Ishikawa (cell line): ENCODE measurements around the gene GTPBP10.

Experiments
- CEBPB ChIP-seq: IDR thresholded peaks from 2 replicates; pipeline ENCODE4 v1.6.1; 2012
- CREB1 ChIP-seq: IDR thresholded peaks from 2 replicates; pipeline ENCODE4 v1.6.1; 2012; ENCODE audit warnings: low read depth
- EGR1 ChIP-seq: IDR thresholded peaks from 2 replicates; pipeline ENCODE4 v1.6.1; 2012
- EP300 ChIP-seq: IDR thresholded peaks from 2 replicates; pipeline ENCODE4 v1.6.1; 2012; ENCODE audit warnings: borderline replicate concordance
- FOXM1 ChIP-seq: IDR thresholded peaks from 2 replicates; pipeline ENCODE4 v1.6.1; 2012; ENCODE audit warnings: low read depth, borderline replicate concordance
- NFIC ChIP-seq: IDR thresholded peaks from 2 replicates; pipeline ENCODE4 v1.6.1; 2012
- RAD21 ChIP-seq: IDR thresholded peaks from 2 replicates; pipeline ENCODE4 v1.6.1; 2012; ENCODE audit warnings: low read depth
- TAF1 ChIP-seq: IDR thresholded peaks from 2 replicates; pipeline ENCODE4 v1.6.1; 2012; ENCODE audit warnings: low read depth, mild to moderate bottlenecking
- TEAD4 ChIP-seq: IDR thresholded peaks from 2 replicates; pipeline ENCODE4 v1.6.1; 2012
- YY1 ChIP-seq: IDR thresholded peaks from 2 replicates; pipeline ENCODE4 v1.6.1; 2012; ENCODE audit warnings: low read depth
- ZBTB7A ChIP-seq: IDR thresholded peaks from 2 replicates; pipeline ENCODE4 v1.6.1; 2012; ENCODE audit warnings: low read depth
- TF ChIP-seq, protein P1 (sequence below): IDR thresholded peaks from 2 replicates; pipeline ENCODE4 v1.6.1; 2012
- TF ChIP-seq, protein P2 (sequence below): IDR thresholded peaks from 2 replicates; pipeline ENCODE4 v1.6.1; 2012
- TF ChIP-seq, protein P3 (sequence below): IDR thresholded peaks from 2 replicates; pipeline ENCODE4 v1.6.1; 2012; ENCODE audit warnings: low read depth, mild to moderate bottlenecking

DNA sequence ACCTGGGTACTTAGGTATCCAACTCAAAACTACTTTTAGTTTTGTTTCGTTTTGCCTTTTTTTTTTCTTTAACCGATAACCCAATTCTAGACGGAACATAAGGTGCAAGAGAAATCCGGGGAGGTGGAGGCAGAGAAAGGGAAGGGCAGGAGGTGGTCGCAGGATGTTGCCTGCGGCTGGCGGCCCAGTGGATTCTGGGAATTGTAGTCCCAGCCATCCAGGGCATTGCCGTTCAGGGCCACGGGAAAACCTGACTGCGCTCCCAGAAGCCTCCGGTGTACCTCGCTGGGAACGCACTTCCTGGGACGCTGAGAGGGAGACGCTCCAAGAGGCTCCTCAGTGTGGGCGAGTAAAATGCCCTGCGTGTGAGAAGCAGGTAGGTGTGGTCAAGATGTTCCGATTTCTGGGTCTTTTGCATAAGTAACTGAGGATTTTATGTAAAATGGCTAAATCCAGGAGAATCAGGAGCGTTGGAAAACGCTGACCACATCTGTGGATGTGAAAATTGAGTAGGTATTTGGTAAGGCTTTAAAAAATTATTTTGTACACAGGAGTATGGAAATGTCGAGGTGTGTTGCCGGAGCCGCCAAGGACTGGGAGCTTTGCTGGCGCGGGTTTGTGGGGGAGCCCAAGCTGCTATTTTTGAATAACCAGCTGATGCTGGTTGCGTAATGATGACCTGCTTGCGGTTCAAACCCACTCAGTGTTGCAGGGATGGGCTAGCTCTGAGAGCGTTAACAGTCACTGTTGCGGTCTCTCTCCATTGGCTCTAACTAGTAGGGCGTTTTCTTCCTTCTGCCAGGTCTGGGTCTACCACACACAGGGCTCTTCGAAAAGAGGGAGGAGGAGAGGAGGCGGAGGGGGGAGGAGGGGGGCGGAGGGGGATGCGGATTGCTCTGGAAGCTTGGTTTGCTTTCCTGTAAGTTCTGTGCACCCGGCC is 56.9 kb downstream of the GTPBP10 start, which contains the start of gene CLDN12:
- TF ChIP-seq TAF1 (peak; percentile 75), EP300 (no peak; the same call in 1 of the 2 replicates), NFIC (0 out of 2 replicates have a peak, but pooled peaks have one; percentile 14), TEAD4 (peak; percentile 19; the same call in 1 of the 2 replicates), CEBPB (peak; percentile 96), RAD21 (no peak), CREB1 (peak; percentile 37), YY1 (no peak), EGR1 (peak; percentile 33), ZBTB7A (0 out of 2 replicates have a peak, but pooled peaks have one; percentile 45), FOXM1 (peak; percentile 53; the same call in 1 of the 2 replicates)
- TF ChIP-seq, protein P1, sequence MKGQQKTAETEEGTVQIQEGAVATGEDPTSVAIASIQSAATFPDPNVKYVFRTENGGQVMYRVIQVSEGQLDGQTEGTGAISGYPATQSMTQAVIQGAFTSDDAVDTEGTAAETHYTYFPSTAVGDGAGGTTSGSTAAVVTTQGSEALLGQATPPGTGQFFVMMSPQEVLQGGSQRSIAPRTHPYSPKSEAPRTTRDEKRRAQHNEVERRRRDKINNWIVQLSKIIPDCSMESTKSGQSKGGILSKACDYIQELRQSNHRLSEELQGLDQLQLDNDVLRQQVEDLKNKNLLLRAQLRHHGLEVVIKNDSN: peak; percentile 28; the same call in 1 of the 2 replicates
- TF ChIP-seq, protein P2, sequence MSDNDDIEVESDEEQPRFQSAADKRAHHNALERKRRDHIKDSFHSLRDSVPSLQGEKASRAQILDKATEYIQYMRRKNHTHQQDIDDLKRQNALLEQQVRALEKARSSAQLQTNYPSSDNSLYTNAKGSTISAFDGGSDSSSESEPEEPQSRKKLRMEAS: peak; percentile 77
- TF ChIP-seq, protein P3, sequence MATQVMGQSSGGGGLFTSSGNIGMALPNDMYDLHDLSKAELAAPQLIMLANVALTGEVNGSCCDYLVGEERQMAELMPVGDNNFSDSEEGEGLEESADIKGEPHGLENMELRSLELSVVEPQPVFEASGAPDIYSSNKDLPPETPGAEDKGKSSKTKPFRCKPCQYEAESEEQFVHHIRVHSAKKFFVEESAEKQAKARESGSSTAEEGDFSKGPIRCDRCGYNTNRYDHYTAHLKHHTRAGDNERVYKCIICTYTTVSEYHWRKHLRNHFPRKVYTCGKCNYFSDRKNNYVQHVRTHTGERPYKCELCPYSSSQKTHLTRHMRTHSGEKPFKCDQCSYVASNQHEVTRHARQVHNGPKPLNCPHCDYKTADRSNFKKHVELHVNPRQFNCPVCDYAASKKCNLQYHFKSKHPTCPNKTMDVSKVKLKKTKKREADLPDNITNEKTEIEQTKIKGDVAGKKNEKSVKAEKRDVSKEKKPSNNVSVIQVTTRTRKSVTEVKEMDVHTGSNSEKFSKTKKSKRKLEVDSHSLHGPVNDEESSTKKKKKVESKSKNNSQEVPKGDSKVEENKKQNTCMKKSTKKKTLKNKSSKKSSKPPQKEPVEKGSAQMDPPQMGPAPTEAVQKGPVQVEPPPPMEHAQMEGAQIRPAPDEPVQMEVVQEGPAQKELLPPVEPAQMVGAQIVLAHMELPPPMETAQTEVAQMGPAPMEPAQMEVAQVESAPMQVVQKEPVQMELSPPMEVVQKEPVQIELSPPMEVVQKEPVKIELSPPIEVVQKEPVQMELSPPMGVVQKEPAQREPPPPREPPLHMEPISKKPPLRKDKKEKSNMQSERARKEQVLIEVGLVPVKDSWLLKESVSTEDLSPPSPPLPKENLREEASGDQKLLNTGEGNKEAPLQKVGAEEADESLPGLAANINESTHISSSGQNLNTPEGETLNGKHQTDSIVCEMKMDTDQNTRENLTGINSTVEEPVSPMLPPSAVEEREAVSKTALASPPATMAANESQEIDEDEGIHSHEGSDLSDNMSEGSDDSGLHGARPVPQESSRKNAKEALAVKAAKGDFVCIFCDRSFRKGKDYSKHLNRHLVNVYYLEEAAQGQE: no peak
